Skeletal muscle satellite cell (primary cell): ENCODE measurements around the gene THTPA.

ENCODE experiments used
- H3K27me3 ChIP-seq: 2 replicates; pipeline ENCODE4 v1.7.0; 2013; ENCODE audit warnings: low read length; ENCODE audit not compliant: control insufficient read depth, insufficient read depth
- H3K36me3 ChIP-seq: 2 replicates; pipeline ENCODE4 v1.7.0; 2013; ENCODE audit warnings: mild to moderate bottlenecking, control low read depth, low read length; ENCODE audit not compliant: insufficient read depth
- H3K4me1 ChIP-seq: 2 replicates; pipeline ENCODE4 v1.7.0; 2013; ENCODE audit warnings: low read length; ENCODE audit not compliant: control insufficient read depth, insufficient read depth
- H3K4me2 ChIP-seq: 2 replicates; pipeline ENCODE4 v1.7.0; 2013; ENCODE audit warnings: mild to moderate bottlenecking, low read length
- H3K4me3 ChIP-seq: 2 replicates; pipeline ENCODE4 v1.7.0; 2013; ENCODE audit warnings: low read length
- H3K9ac ChIP-seq: 2 replicates; pipeline ENCODE4 v1.7.0; 2013; ENCODE audit warnings: mild to moderate bottlenecking, low read depth, low read length, moderate library complexity
- H3K9me3 ChIP-seq: replicated peaks from 2 replicates; pipeline ENCODE4 v1.7.0; 2013; ENCODE audit warnings: mild to moderate bottlenecking, control low read depth, low read length

THTPA gene

DNA sequence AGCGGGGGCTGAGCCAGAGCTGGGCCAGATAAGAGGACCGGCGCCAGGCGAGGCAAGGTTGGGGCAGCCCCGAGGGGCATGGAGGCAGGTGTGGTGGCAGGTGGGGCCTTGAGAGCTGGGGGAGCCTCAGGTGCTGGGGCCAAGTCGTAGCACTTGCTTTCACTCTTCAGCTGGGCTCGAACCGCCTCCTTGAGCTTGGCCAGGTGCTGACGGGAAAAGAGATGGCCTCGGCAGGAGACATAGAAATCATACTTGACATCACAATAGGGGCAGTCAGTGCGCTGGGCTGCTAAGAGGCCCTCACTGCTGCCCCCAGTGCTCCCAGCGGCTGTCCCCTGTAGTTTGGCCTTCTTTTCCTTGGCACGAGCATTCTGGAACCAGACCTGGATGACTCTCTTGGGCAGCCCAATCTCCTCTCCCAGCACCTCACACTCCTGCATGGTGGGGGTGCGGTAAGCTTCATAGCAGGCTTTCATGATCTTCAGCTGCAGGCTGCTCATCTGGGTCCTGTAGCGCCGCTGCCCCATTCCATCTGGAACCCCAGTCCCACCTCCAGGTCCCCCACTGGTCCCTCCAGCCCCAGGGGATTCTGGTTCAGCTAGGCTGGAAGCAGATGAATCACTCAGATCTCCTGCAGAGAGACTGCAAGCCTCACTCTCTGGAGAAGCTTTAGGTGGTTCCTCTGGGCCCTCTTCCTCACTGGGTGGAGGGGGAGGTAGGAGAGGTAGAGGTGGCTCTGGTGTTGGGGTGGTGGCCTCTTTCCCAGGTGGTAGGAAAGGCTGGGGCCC, 32.6 kb upstream of the THTPA start:
- Histone ChIP-seq H3K4me1 (no peaks in the 10 kb centered on the region), H3K4me3 (no peak overlapping the region), H3K9me3 (no peaks in the 10 kb centered on the region), H3K9ac (no peak overlapping the region), H3K36me3 (no peaks in the 10 kb centered on the region), H3K4me2 (no peak overlapping the region), H3K27me3 (no peaks in the 10 kb centered on the region)

DNA sequence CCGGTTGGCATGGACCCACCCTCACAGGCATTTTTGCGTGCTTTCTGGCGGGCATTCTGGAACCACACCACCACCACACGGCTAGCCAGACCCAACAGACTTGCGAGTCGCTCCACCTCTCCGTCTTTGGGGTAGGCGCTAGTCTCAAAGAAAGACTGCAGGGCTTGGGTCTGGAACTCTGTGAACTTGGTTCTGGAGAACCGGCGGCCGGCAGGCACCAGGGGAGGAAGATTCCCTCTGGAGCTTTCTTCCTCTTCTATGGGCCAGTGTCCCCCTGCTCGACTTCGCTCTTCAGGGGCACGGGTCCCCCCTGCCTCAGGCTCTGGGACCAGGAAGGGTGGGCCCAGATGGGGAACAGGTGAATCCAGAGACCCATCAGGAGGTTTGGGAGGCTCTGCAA, 31.1 kb upstream of the THTPA start:
- no peaks in the 10 kb centered on the region for H3K27me3 ChIP-seq
- no peak overlapping the region for H3K4me3 ChIP-seq
- no peak overlapping the region for H3K9ac ChIP-seq
- no peaks in the 10 kb centered on the region for H3K9me3 ChIP-seq
- H3K36me3 ChIP-seq, result no peaks in the 10 kb centered on the region
- no peaks in the 10 kb centered on the region for H3K4me1 ChIP-seq
- H3K4me2 ChIP-seq, result no peak overlapping the region

DNA sequence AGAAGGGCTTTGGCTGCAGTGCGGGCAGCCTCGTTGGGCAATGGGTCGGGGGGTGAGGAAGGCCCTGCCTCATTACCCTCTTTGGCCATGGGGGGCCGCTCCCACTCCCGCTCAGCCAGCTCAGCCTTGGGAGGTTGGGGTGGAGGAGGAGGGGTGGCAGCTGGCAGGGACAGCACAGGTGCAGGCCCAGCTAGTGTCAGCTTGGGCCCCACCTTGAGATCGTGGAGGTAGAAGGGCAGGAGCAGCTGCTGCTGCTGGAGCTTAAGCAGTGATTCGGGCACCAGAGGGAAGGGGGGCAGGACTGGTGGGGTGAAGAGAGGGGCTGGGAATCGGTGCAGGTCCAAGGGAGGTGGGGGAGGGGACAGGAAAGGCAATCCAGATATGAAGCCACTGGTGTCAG, 30.5 kb upstream of the THTPA start:
- Histone ChIP-seq H3K9ac (no peak overlapping the region), H3K4me3 (no peak overlapping the region), H3K27me3 (no peaks in the 10 kb centered on the region), H3K36me3 (no peaks in the 10 kb centered on the region), H3K4me2 (no peak overlapping the region), H3K4me1 (no peaks in the 10 kb centered on the region), H3K9me3 (no peaks in the 10 kb centered on the region)

DNA sequence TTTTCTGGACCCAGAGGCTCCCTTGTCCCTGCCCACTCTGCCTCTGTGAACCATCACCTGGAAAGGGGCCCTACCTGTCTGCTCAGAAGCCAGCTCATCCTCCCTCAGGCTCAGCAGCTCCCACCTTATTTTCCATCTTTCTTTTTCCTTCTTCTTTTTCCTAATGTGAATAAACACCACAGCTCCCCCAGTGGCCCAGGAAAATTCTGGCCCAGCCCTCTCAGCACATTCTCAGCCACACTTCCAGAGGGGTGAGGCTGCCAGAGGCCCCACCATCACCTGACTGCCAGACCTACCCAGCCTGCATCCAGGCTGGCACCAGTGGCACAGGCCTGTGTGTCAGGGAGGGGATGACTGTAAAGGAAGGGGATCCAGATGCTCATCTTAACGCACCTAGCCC, 27.5 kb upstream of the THTPA start:
- no peaks in the 10 kb centered on the region for H3K36me3 ChIP-seq
- H3K4me2 ChIP-seq, result no peak overlapping the region
- H3K4me3 ChIP-seq, result no peak overlapping the region
- no peak overlapping the region for H3K9ac ChIP-seq
- H3K27me3 ChIP-seq, result no peaks in the 10 kb centered on the region
- H3K9me3 ChIP-seq, result no peaks in the 10 kb centered on the region
- H3K4me1 ChIP-seq, result no peaks in the 10 kb centered on the region

DNA sequence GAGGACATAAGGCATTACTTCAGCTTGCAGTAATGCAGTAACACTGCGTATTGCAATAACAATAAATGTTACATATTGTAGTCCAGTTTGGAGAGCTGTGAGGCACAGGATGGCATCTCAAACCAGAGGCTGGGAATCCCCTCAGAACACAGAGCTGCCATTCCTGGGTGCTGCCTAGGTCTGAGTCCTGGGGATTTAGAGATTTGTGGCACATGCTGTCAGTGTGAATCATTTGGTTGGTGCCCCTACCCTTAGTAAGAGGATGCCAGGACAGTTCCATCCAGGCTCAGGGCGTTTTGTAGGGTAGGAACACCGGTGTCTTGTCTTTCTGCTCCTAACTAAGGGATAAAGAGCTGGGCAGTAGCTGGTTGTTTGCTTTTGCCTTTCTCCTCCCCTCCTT, 27.1 kb upstream of the THTPA start:
- no peaks in the 10 kb centered on the region for H3K4me1 ChIP-seq
- no peak overlapping the region for H3K4me2 ChIP-seq
- no peaks in the 10 kb centered on the region for H3K36me3 ChIP-seq
- no peak overlapping the region for H3K9ac ChIP-seq
- H3K9me3 ChIP-seq, result no peaks in the 10 kb centered on the region
- H3K27me3 ChIP-seq, result no peaks in the 10 kb centered on the region
- no peak overlapping the region for H3K4me3 ChIP-seq

- Histone ChIP-seq H3K4me2 (no peak overlapping the region), H3K4me1 (no peaks in the 10 kb centered on the region), H3K36me3 (no peaks in the 10 kb centered on the region), H3K27me3 (no peaks in the 10 kb centered on the region), H3K4me3 (no peak overlapping the region), H3K9me3 (no peaks in the 10 kb centered on the region), H3K9ac (no peak overlapping the region)
Observed at GRCh38 chr14:23530375-23531055, 25.6 kb upstream of the THTPA start.

DNA sequence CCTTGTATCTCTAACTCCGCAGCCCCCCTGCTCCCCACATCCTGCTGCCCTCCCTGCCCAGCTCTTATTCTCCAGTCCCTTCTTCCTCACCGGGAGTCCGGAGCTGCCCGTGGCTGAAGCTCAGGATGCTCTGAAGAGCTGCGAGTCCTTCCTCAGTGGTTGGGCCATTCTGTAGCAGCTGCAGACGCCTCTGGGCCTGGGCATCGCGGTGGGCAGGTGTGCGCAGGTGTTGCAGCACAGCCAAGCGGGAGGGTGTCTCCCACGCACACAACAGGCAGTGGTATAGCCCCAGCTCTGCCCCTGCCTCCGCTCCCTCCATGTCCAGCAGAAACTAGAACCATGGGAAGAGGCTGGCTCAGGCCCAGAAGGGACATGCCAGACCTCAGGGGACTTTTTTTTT, 24.7 kb upstream of the THTPA start:
- Histone ChIP-seq H3K36me3 (no peaks in the 10 kb centered on the region), H3K27me3 (no peaks in the 10 kb centered on the region), H3K4me3 (no peak overlapping the region), H3K9me3 (no peaks in the 10 kb centered on the region), H3K9ac (no peak overlapping the region), H3K4me2 (no peak overlapping the region), H3K4me1 (no peaks in the 10 kb centered on the region)

GRCh38 chr14:23532658-23533057, 23.4 kb upstream of the THTPA start:
- H3K4me2 ChIP-seq, result no peak overlapping the region
- H3K4me1 ChIP-seq, result no peaks in the 10 kb centered on the region
- no peak overlapping the region for H3K9ac ChIP-seq
- H3K4me3 ChIP-seq, result no peak overlapping the region
- H3K36me3 ChIP-seq, result no peaks in the 10 kb centered on the region
- no peaks in the 10 kb centered on the region for H3K9me3 ChIP-seq
- no peaks in the 10 kb centered on the region for H3K27me3 ChIP-seq

DNA sequence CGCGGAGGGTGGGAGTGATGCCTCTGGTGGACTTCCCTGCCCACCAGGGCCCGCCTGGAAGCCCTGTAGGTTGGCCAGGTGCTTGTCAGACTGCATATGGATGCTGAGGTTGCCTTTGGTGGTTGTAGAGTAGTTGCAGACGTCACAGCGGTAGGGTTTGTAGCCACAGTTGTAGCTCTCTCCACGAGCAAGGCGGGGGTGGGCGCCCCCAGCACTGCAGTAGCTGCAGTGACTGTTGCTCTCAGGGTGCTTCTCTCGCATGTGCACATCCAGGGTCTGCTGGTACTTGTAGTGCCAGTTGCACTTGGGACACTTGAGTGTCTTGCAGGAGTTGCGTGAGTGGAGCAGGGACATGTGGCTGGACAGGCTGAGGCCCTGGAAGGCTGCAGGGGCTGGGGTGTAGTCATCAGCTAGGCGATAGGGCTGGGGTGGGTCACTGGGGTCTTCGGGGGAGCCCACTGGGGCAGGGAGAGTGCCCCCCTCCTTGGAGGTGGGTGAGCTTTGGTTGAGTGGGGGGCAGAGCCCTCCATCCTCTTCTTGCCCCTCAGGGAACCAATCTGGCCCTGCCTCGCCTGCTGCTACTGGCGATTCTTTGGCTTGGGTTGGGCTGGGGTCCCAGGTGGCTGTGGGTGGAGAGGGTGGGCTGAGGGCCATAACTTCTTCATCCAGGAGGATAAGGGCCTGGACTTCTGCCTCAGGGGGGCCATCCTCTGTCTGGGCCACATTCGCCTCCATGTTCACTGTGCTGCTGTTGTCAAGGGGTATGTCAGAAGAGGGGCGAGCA, 22.2 kb upstream of the THTPA start:
- no peaks in the 10 kb centered on the region for H3K36me3 ChIP-seq
- H3K9ac ChIP-seq, result no peak overlapping the region
- no peak overlapping the region for H3K4me2 ChIP-seq
- no peaks in the 10 kb centered on the region for H3K9me3 ChIP-seq
- peaks cover 5% of the 10 kb centered on the region for H3K4me1 ChIP-seq
- no peak overlapping the region for H3K4me3 ChIP-seq
- H3K27me3 ChIP-seq, result no peaks in the 10 kb centered on the region

- no peak overlapping the region for H3K4me3 ChIP-seq
- no peaks in the 10 kb centered on the region for H3K27me3 ChIP-seq
- H3K4me1 ChIP-seq, result peaks cover 11% of the 10 kb centered on the region
- H3K36me3 ChIP-seq, result no peaks in the 10 kb centered on the region
- H3K9me3 ChIP-seq, result no peaks in the 10 kb centered on the region
- H3K9ac ChIP-seq, result no peak overlapping the region
- no peak overlapping the region for H3K4me2 ChIP-seq
Observed at GRCh38 chr14:23535943-23536342, 20.1 kb upstream of the THTPA start.

GRCh38 chr14:23536494-23536893, 19.6 kb upstream of the THTPA start:
- H3K9me3 ChIP-seq, result no peaks in the 10 kb centered on the region
- H3K9ac ChIP-seq, result no peak overlapping the region
- no peaks in the 10 kb centered on the region for H3K27me3 ChIP-seq
- H3K4me3 ChIP-seq, result no peak overlapping the region
- H3K4me1 ChIP-seq, result peaks cover 11% of the 10 kb centered on the region
- H3K4me2 ChIP-seq, result no peak overlapping the region
- no peaks in the 10 kb centered on the region for H3K36me3 ChIP-seq
